NCI-H1048 (cell line): ENCODE data around the gene EPX.
"Not testable (repeated sequence)": the region's sequence is repeated elsewhere in the genome, so short reads cannot be mapped to it uniquely, and the experiment has no call there.

Source experiments
- DNase-seq: peaks from one replicate; lab custom pipeline; 2025; lab: John Stamatoyannopoulos, UW

Gene EPX

GRCh38 chr17:58192612-58193011, at the start of gene EPX:
EPX (plus strand) TSS chr17:58192726; CDS start chr17:58192847, 121 bp downstream.
- no peak for DNase-seq

DNA sequence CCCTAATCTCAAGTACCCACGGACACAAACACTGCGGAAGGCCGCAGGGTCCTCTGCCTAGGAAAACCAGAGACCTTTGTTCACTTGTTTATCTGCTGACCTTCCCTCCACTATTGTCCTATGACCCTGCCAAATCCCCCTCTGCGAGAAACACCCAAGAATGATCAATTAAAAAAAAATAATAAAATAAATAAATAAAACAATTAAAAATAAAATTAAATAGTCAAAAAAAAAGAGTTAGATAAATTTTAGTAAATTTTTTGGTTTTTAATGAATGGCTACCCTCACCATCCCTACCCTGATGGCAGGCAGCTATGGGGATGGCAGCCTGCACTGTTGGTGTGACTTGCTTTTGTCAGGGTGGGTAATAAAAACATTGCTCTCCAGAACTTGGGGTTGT, 49.2 kb upstream of the EPX start:
- DNase-seq: not testable (repeated sequence)

DNA sequence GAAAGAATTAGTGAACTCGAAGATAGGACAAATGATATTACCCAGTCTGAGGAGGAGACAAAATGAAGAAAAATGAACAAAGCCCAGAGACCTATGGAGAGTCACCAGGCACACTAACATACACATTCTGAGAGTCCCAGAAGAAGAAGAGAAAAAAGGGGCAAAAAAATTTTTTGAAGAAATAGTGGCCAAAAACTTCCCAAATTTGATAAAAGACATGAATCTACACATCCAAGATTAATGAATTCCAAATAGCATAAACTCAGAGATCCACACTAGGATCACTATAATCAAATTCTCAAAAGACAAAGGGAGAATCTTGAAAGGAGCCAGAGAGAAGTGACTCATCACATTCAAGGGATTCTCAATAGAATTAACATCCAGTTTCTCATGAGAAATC, 47.7 kb upstream of the EPX start:
- no peak for DNase-seq

- DNase-seq: no peak
These were observed 44.5 kb upstream of the EPX start, which contains the start of gene OR4D1 for GRCh38 chr17:58147930-58148434. OR4D1 (plus strand) TSS chr17:58148384; CDS start chr17:58155154, 6,770 bp downstream.

DNA sequence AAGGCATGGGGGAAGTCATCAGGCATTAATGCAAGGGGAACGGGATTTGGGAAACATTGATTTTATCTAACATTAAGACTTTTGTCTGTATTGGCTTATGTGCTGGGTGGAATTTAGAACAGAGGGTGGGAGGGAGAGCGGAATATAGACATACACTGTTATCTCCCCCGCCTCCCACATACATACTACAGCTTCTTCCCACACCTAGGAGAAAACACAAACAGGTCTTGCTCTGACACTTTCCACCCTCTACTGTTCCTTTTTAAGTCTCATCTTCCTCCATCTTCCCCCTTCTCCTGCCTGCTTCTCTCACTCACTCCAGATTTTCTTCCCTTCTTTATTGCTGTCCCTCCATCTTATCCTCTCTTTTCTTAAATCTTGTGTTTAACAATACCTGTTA, 43.9 kb upstream of the EPX start:
- DNase-seq: no peak

DNA sequence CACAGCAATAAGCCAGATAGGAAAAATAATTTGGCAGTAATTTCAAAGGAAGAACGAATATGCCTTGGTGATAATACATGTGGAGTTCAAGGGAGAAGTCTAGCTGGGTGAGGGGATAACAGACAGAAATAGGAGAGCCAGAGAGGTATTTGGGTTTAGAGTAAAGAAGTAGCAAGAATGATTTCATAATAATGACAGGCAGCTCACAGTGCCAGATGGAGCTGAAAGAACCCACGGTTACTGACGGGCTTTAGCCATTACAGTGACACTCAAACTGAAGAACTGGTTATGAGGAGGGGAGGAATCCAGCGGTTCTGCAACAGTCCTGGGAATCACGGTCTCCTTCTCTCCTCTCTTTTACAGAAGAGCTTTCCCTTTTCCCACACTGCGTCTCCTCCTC, 42.1 kb upstream of the EPX start:
- no peak for DNase-seq

- no peak for DNase-seq
These were observed 39.5 kb upstream of the EPX start for GRCh38 chr17:58153046-58153445.

GRCh38 chr17:58153671-58154070, 38.9 kb upstream of the EPX start:
- no peak for DNase-seq

GRCh38 chr17:58156839-58157803, 35.4 kb upstream of the EPX start:
- DNase-seq: no peak

- DNase-seq: no peak
These were observed 34.3 kb upstream of the EPX start for GRCh38 chr17:58158181-58158580.

DNA sequence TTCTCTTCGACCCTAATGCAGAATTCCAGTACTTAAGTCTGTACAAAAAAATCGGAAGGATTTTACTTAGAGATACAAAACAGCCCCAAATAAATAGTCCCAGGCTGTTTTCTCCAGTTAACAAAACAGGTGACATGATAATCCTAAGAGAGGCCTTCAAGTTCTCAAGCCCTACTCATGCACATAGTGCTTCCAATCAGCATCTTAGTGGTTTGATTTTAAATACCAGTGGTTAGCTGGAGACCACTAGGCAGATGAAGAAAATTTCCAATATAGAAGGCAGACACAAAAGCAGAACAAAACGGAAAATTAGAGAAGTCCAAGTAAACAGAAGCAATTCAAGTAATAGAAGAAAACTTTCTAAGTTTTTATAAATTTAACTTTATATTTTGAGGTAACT, 31.0 kb upstream of the EPX start:
- no peak for DNase-seq

GRCh38 chr17:58165981-58166380, 26.5 kb upstream of the EPX start:
- DNase-seq: no peak

GRCh38 chr17:58166682-58167081, 25.8 kb upstream of the EPX start, which contains the start of gene OR4D2:
OR4D2 (plus strand) TSS chr17:58166982; CDS start chr17:58169656, 2,674 bp downstream.
- DNase-seq: no peak

DNA sequence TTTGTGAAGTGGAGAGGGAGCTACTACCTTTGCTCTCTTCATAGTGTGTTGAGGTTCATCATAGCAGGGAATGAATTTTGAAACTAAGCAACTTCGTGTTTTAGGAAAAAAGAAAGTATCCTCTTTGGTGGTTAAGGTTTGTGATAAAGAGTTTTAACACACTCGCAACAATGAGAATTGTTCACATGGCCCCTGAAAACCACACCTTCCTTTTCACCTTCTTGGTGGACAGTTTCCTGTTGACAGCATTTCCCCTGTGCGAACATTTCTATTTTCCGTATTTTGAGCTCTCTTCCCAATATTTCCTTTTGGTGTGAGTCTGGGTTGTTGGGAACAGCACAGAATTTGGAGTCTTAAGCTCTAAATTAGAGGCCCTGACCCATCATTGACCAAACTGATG, 21.9 kb upstream of the EPX start:
- DNase-seq: no peak

GRCh38 chr17:58172369-58173071, 20.0 kb upstream of the EPX start:
- no peak for DNase-seq

DNA sequence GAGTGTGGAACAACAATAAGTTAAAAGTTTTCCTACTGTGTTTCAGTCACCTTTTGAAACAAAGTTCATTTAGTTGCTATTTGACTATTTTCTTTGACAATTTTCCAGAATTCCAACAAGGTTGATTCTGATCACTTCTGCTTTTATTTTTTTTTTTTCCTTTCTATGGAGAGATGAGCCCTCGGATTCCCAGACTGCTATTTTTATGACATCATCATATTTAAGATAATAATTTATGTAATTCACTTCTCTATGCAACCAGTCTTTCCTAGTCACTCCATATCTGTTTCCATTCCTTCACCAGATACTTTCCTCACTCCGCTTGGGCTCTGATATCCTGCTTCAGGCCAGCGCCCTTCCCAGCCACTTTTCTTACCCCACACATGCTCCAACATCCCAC, 17.7 kb upstream of the EPX start:
- no peak for DNase-seq

- no peak for DNase-seq
These were observed 16.3 kb upstream of the EPX start for GRCh38 chr17:58176200-58176599.

GRCh38 chr17:58181796-58182195, 10.7 kb upstream of the EPX start:
- DNase-seq: no peak

- no peak for DNase-seq
These were observed 9.0 kb upstream of the EPX start for GRCh38 chr17:58183514-58183913.

DNA sequence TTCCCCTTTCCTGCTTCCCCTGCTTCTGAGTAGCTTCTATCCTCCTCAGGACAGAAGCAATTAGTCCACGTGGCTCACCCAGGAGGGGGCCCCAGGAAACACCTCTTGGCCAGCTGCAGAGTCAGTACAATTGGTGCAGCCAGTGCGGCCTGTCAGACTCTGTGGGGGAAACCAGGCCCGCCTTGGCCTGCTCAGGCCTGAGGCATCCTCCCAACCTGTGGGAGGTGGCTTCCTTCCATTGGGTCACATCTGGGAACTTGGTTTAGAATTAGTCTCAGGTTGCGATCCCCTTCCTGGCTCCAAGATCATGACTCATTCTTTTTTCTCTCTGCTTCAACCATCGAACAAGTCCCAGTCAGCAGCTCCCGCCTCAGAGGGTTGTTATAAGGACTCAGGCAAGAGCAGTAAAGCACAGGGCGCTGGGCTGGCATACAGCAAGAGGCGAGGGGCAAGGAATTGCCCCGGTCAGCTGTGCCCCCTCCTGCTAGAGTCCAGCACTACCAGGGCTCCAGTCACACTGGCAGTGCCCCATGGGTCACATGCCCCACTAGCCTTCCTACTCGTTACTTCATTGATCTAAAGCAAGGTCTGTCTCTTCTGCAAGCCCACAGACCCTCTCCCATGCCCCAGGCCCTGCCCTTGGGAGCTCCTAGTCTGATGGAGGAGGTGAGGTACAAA, 8.1 kb upstream of the EPX start:
- no peak for DNase-seq

DNA sequence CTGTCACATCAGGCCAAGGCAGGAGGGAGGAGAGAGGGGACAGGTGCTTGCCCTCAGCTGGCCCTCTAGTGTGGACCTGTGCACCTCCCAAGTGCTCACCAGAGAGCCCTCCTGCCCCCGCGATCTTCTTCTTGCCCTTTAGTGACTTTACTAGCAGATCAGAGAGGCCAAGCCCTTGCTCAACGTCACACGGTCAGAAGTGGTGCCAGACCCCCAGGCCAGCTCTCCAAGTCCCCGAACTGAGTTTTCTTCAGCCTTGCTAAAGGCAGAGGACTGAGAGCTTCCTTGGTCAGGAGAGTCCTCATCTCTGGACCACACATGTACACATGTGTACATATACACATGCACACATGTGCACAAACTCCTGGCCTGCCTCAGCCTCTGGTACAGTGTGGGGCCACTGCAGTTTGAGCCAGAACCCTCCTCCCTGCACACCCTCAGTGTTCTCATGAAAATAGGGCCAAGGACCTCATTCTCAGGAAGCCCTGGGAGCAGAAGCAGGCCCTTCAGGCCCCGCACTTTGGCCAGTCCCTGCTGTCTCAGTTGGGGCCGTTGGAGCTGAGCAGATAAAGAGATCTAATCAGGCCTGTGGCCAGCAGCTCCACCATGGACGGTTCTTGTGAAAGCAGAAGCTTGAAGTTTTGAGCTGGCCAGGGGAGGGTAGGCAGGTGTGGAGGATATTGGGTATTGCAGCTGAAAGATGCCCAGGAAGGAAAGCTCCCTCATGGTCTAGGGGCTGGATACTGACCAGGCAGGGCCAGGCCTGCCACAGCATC, 7.4 kb upstream of the EPX start:
- DNase-seq: no peak
